ENCODE measurements around the gene HOTAIR. TPM values are rescaled to one million over a fixed set of nuclear protein-coding genes. Genes with fewer than 3 reads are reported as not detected.

HOTAIR gene
- total RNA-seq, 1 experiment from 2014 or later = 3.5 TPM

- ChIA-PET POLR2A (ENCODE audit: unreplicated experiment) (interaction anchor here (0.6 kb wide), 1 partner anchor 9 kb away, joined by 4 read pairs; the partner anchor contains the start of gene HOXC13), CTCF (no interaction called here)
- BruUV-seq (replicated peaks) = no TSS peak
- Histone ChIP-seq H3K4me1 (ENCODE audit: insufficient read depth, low read length) (no peaks in the 10 kb centered on the region), H3K9me2 (replicated peaks; ENCODE audit: low read length) (no peaks in the 10 kb centered on the region), H3K27ac (ENCODE audit: low read length) (no peak overlapping the region), H2AFZ (ENCODE audit: low read length) (no peak overlapping the region), H3K79me2 (ENCODE audit: low read length) (no peaks in the 10 kb centered on the region), H3K27me3 (ENCODE audit: low read length) (peaks cover 19% of the 10 kb centered on the region), H3K4me3 (ENCODE audit: low read length) (no peak overlapping the region), H3K9me3 (ENCODE audit: low read length) (no peaks in the 10 kb centered on the region), H3K4me2 (ENCODE audit: low read length) (no peak overlapping the region), H4K20me1 (ENCODE audit: low read length) (no peaks in the 10 kb centered on the region), H3K9ac (ENCODE audit: low read length) (no peak overlapping the region), H3K36me3 (ENCODE audit: low read depth, low read length) (no peaks in the 10 kb centered on the region), H3F3A (ENCODE audit: low read length, unreplicated experiment) (no peaks in the 10 kb centered on the region)
- DNase-seq (no peak), ATAC-seq (no peak)
- intact Hi-C loops (cut with micrococcal nuclease) = no loop called here
- TF ChIP-seq EZH2phosphoT487 (IDR thresholded peaks at IDR 0.05; ENCODE audit: borderline replicate concordance, low read length) (no peak), EZH2 (IDR thresholded peaks at IDR 0.05; ENCODE audit: low read length, unreplicated experiment) (no peak), CTCF (conservative IDR thresholded peaks at IDR 0.05; ENCODE audit: low read depth, low read length) (no peak)
Observed at GRCh38 chr12:53929527-53929926, 45.2 kb downstream of the HOTAIR start.

- Histone ChIP-seq H3K36me3 (ENCODE audit: low read depth, low read length) (no peaks in the 10 kb centered on the region), H3K79me2 (ENCODE audit: low read length) (no peaks in the 10 kb centered on the region), H2AFZ (ENCODE audit: low read length) (no peak overlapping the region), H3K27ac (ENCODE audit: low read length) (no peak overlapping the region), H3K4me2 (ENCODE audit: low read length) (no peak overlapping the region), H4K20me1 (ENCODE audit: low read length) (no peaks in the 10 kb centered on the region), H3K9me3 (ENCODE audit: low read length) (no peaks in the 10 kb centered on the region), H3K27me3 (ENCODE audit: low read length) (peaks cover 19% of the 10 kb centered on the region), H3F3A (ENCODE audit: low read length, unreplicated experiment) (no peaks in the 10 kb centered on the region), H3K4me1 (ENCODE audit: insufficient read depth, low read length) (no peaks in the 10 kb centered on the region; the same call in 1 of the 2 replicates), H3K9ac (ENCODE audit: low read length) (no peak overlapping the region), H3K4me3 (ENCODE audit: low read length) (no peak overlapping the region), H3K9me2 (replicated peaks; ENCODE audit: low read length) (no peaks in the 10 kb centered on the region)
- DNase-seq (no peak), ATAC-seq (no peak)
- ChIA-PET POLR2A (ENCODE audit: unreplicated experiment) (no interaction called here), CTCF (no interaction called here)
- TF ChIP-seq EZH2 (IDR thresholded peaks at IDR 0.05; ENCODE audit: low read length, unreplicated experiment) = no peak
- TF ChIP-seq CTCF (conservative IDR thresholded peaks at IDR 0.05; ENCODE audit: low read depth, low read length) = no peak
- no peak for TF ChIP-seq EZH2phosphoT487 (IDR thresholded peaks at IDR 0.05; ENCODE audit: borderline replicate concordance, low read length)
- no TSS peak for BruUV-seq (replicated peaks)
- intact Hi-C loops (cut with micrococcal nuclease) = no loop called here
Observed at GRCh38 chr12:53928054-53928835, 46.5 kb downstream of the HOTAIR start.

Measured in PC-3 (cell line).